Measurements from ENCODE around the gene NPS.

Gene NPS

GRCh38 chr10:127549009-127549408 is at the start of gene NPS:
NPS (plus strand) TSS chr10:127549309; CDS start chr10:127549369, 60 bp downstream.
- no peak for DNase-seq

GRCh38 chr10:127500127-127500526 is 49.0 kb upstream of the NPS start:
- no peak for DNase-seq

GRCh38 chr10:127506094-127506493 is 43.0 kb upstream of the NPS start:
- DNase-seq: no peak

GRCh38 chr10:127522298-127522697 is 26.8 kb upstream of the NPS start:
- no peak for DNase-seq

- DNase-seq: no peak
These were observed 25.6 kb upstream of the NPS start for GRCh38 chr10:127523476-127523875.

- DNase-seq: no peak
These were observed 24.9 kb upstream of the NPS start for GRCh38 chr10:127524229-127524628.

- no peak for DNase-seq
These were observed 24.0 kb upstream of the NPS start for GRCh38 chr10:127524908-127525665.

GRCh38 chr10:127525686-127526085 is 23.4 kb upstream of the NPS start:
- DNase-seq: no peak

- DNase-seq: no peak
These were observed 22.9 kb upstream of the NPS start for GRCh38 chr10:127526161-127526560.

- DNase-seq: no peak
These were observed 21.8 kb upstream of the NPS start for GRCh38 chr10:127527320-127527719.

- no peak for DNase-seq
These were observed 21.2 kb upstream of the NPS start for GRCh38 chr10:127527891-127528290.

- DNase-seq: no peak
These were observed 16.9 kb upstream of the NPS start for GRCh38 chr10:127532193-127532592.

- no peak for DNase-seq
These were observed 16.4 kb upstream of the NPS start for GRCh38 chr10:127532659-127533058.

GRCh38 chr10:127534074-127534473 is 15.0 kb upstream of the NPS start:
- DNase-seq: no peak

- no peak for DNase-seq
These were observed 14.6 kb upstream of the NPS start for GRCh38 chr10:127534496-127534895.

GRCh38 chr10:127535802-127536515 is 13.2 kb upstream of the NPS start:
- no peak for DNase-seq

- DNase-seq: no peak
These were observed 11.9 kb upstream of the NPS start for GRCh38 chr10:127536972-127537760.

GRCh38 chr10:127537924-127538323 is 11.2 kb upstream of the NPS start:
- no peak for DNase-seq

- DNase-seq: no peak
These were observed 1.1 kb upstream of the NPS start for GRCh38 chr10:127548022-127548421.

GRCh38 chr10:127550861-127551260 is 1.8 kb downstream of the NPS start:
- no peak for DNase-seq

- no peak for DNase-seq
These were observed 3.3 kb downstream of the NPS start for GRCh38 chr10:127552446-127552845.

- DNase-seq: no peak
These were observed 4.3 kb downstream of the NPS start for GRCh38 chr10:127553417-127553816.

- DNase-seq: no peak
These were observed 7.8 kb downstream of the NPS start for GRCh38 chr10:127556916-127557315.

- no peak for DNase-seq
These were observed 12.5 kb downstream of the NPS start for GRCh38 chr10:127561647-127562046.
